HG02970 (cell line): Measurements from ENCODE around the gene ELL2.
"Not testable (repeated sequence)": the region's sequence is repeated elsewhere in the genome, so short reads cannot be mapped to it uniquely, and the experiment has no call there.

Experiments
- ATAC-seq: cut with Tn5 transposase; IDR thresholded peaks from one replicate; pipeline ENCODE4 v1.9.1; 2021; ENCODE audit warnings: mild to moderate bottlenecking, moderate library complexity, moderate number of reproducible peaks; ENCODE audit not compliant: unreplicated experiment, low FRiP score

The ELL2 gene

GRCh38 chr5:95866435-95867040 lies 95.1 kb downstream of the ELL2 start:
- no peak for ATAC-seq

- no peak for ATAC-seq
Observed at GRCh38 chr5:95864944-95865504, 96.6 kb downstream of the ELL2 start.

GRCh38 chr5:95864456-95864855 lies 97.2 kb downstream of the ELL2 start:
- no peak for ATAC-seq

GRCh38 chr5:95863383-95863757 lies 98.3 kb downstream of the ELL2 start:
- no peak for ATAC-seq

GRCh38 chr5:95862671-95863382 lies 98.8 kb downstream of the ELL2 start:
- no peak for ATAC-seq

GRCh38 chr5:95861864-95862561 lies 99.6 kb downstream of the ELL2 start:
- no peak for ATAC-seq

GRCh38 chr5:95861221-95861863 lies 100.3 kb downstream of the ELL2 start:
- no peak for ATAC-seq

GRCh38 chr5:95859661-95860060 lies 102.0 kb downstream of the ELL2 start:
- ATAC-seq = no peak

- peak; percentile 88 for ATAC-seq
Observed at GRCh38 chr5:95858661-95859595, 102.7 kb downstream of the ELL2 start.

- no peak for ATAC-seq
Observed at GRCh38 chr5:95858023-95858461, 103.6 kb downstream of the ELL2 start.

- no peak for ATAC-seq
Observed at GRCh38 chr5:95857185-95857945, 104.3 kb downstream of the ELL2 start.

- no peak for ATAC-seq
Observed at GRCh38 chr5:95856501-95856981, 105.1 kb downstream of the ELL2 start.

GRCh38 chr5:95853490-95853889 lies 108.2 kb downstream of the ELL2 start:
- no peak for ATAC-seq

- no peak for ATAC-seq
Observed at GRCh38 chr5:95852567-95852966, 109.1 kb downstream of the ELL2 start.

- not testable (repeated sequence) for ATAC-seq
Observed at GRCh38 chr5:95851141-95851540, 110.5 kb downstream of the ELL2 start.

- ATAC-seq = no peak
Observed at GRCh38 chr5:95850391-95850894, 111.2 kb downstream of the ELL2 start.

- ATAC-seq = no peak
Observed at GRCh38 chr5:95848701-95849100, 113.0 kb downstream of the ELL2 start.

GRCh38 chr5:95847261-95847592 lies 114.4 kb downstream of the ELL2 start:
- ATAC-seq = no peak
